Uterus (tissue), 2 donors: Measurements from ENCODE around the gene CCL20.

Experiments used
- POLR2A ChIP-seq, 2 donors: fragments of 450-650 bp; IDR thresholded peaks; one replicate each; pipeline ENCODE4 v1.6.1; 2016; ENCODE audit warnings: antibody characterized with exemption in 2 of 2, mild to moderate bottlenecking in 1 of 2, moderate library complexity in 1 of 2
- TF ChIP-seq, protein P1 (sequence below), 4 experiments: fragments of 200-600 bp in 2 of 4; fragments of 450-650 bp in 2 of 4; sonication (generic) in 2 of 4; IDR thresholded peaks; one replicate each; pipeline ENCODE4 v1.5.1; 2016 to 2019; ENCODE audit warnings: antibody characterized with exemption in 4 of 4, mild to moderate bottlenecking in 2 of 4, moderate library complexity in 1 of 4

DNA sequence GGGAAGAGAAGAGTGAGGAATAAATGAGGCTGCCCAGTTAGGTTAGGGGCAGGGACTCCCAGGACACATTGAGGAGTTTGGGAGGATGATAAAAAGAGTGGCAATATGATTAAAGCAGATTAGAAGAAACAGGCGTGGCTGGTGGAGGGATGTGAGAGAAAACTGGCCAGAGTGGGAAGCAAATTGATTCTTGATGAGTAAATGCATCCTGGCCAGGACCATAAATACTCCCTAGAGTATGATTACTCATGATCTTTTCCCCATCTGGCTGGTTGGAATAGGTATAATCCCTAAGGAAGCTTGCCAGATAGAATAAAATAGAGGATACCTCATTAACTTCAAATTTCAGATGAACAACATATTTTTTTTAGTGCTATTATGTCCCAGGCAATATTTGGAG lies 36.3 kb downstream of the CCL20 start:
- TF ChIP-seq, protein P1, sequence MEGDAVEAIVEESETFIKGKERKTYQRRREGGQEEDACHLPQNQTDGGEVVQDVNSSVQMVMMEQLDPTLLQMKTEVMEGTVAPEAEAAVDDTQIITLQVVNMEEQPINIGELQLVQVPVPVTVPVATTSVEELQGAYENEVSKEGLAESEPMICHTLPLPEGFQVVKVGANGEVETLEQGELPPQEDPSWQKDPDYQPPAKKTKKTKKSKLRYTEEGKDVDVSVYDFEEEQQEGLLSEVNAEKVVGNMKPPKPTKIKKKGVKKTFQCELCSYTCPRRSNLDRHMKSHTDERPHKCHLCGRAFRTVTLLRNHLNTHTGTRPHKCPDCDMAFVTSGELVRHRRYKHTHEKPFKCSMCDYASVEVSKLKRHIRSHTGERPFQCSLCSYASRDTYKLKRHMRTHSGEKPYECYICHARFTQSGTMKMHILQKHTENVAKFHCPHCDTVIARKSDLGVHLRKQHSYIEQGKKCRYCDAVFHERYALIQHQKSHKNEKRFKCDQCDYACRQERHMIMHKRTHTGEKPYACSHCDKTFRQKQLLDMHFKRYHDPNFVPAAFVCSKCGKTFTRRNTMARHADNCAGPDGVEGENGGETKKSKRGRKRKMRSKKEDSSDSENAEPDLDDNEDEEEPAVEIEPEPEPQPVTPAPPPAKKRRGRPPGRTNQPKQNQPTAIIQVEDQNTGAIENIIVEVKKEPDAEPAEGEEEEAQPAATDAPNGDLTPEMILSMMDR (IDR thresholded peaks at IDR 0.05): no peak
- no peak for TF ChIP-seq POLR2A (IDR thresholded peaks at IDR 0.05)
